Measurements from ENCODE around the gene OSBPL8.
"Not testable (repeated sequence)": the region's sequence is repeated elsewhere in the genome, so short reads cannot be mapped to it uniquely, and the experiment has no call there.

Gene OSBPL8

GRCh38 chr12:76345569-76345968, 214.0 kb downstream of the OSBPL8 start:
- DNase-seq, result no peak

- DNase-seq, result no peak
These were observed 218.0 kb downstream of the OSBPL8 start for GRCh38 chr12:76341436-76342030.

GRCh38 chr12:76340680-76341435, 218.7 kb downstream of the OSBPL8 start:
- DNase-seq, result no peak

GRCh38 chr12:76337583-76337982, 222.0 kb downstream of the OSBPL8 start:
- no peak for DNase-seq

- no peak for DNase-seq
These were observed 227.0 kb downstream of the OSBPL8 start for GRCh38 chr12:76332606-76333005.

GRCh38 chr12:76329606-76330005, 230.0 kb downstream of the OSBPL8 start:
- DNase-seq, result no peak

- no peak for DNase-seq
These were observed 230.4 kb downstream of the OSBPL8 start for GRCh38 chr12:76329159-76329558.

GRCh38 chr12:76319595-76320319, 239.8 kb downstream of the OSBPL8 start:
- DNase-seq, result not testable (repeated sequence)

GRCh38 chr12:76318773-76319594, 240.6 kb downstream of the OSBPL8 start:
- no peak for DNase-seq

GRCh38 chr12:76317976-76318375, 241.6 kb downstream of the OSBPL8 start:
- DNase-seq, result no peak

- DNase-seq, result no peak
These were observed 243.1 kb downstream of the OSBPL8 start for GRCh38 chr12:76316468-76316867.

GRCh38 chr12:76313299-76313698, 246.3 kb downstream of the OSBPL8 start:
- DNase-seq, result no peak

GRCh38 chr12:76312315-76312714, 247.3 kb downstream of the OSBPL8 start:
- DNase-seq, result no peak

- no peak for DNase-seq
These were observed 247.8 kb downstream of the OSBPL8 start for GRCh38 chr12:76311796-76312195.

GRCh38 chr12:76310110-76310509, 249.5 kb downstream of the OSBPL8 start:
- no peak for DNase-seq

GRCh38 chr12:76308866-76309265, 250.7 kb downstream of the OSBPL8 start:
- no peak for DNase-seq

- DNase-seq, result no peak
These were observed 252.5 kb downstream of the OSBPL8 start for GRCh38 chr12:76307083-76307482.

GRCh38 chr12:76303989-76304460, 255.5 kb downstream of the OSBPL8 start:
- no peak for DNase-seq

GRCh38 chr12:76303365-76303764, 256.2 kb downstream of the OSBPL8 start:
- DNase-seq, result no peak
